H54 (cell line): Measurements from ENCODE around the gene PTTG1IP.
A peak's percentile ranks its signal among the peaks of the same experiment; 100 is the strongest.

Experiments
- DNase-seq: peaks from one replicate; pipeline ENCODE4 v3.0.0; 2011; ENCODE audit warnings: low spot score, mixed read lengths; ENCODE audit not compliant: insufficient read length
- FAIRE-seq: peaks from 3 replicates; lab custom pipeline; 2011; peaks lifted over from hg19 to GRCh38; lab: Jason Lieb, UNC
- POLR2A ChIP-seq: IDR thresholded peaks from 2 replicates; pipeline ENCODE4 v1.6.1; 2011; ENCODE audit warnings: low read depth, mild to moderate bottlenecking, low read length

PTTG1IP gene

GRCh38 chr21:44912158-44912473 lies 38.6 kb upstream of the PTTG1IP start:
- DNase-seq = no peak
- no peak for FAIRE-seq
- TF ChIP-seq POLR2A = no peak

- no peak for TF ChIP-seq POLR2A
- FAIRE-seq (no peak), DNase-seq (peak; percentile 76)
Observed at GRCh38 chr21:44911384-44912157, 38.1 kb upstream of the PTTG1IP start.

GRCh38 chr21:44911068-44911383 lies 37.5 kb upstream of the PTTG1IP start:
- FAIRE-seq (no peak), DNase-seq (no peak)
- TF ChIP-seq POLR2A = no peak

DNA sequence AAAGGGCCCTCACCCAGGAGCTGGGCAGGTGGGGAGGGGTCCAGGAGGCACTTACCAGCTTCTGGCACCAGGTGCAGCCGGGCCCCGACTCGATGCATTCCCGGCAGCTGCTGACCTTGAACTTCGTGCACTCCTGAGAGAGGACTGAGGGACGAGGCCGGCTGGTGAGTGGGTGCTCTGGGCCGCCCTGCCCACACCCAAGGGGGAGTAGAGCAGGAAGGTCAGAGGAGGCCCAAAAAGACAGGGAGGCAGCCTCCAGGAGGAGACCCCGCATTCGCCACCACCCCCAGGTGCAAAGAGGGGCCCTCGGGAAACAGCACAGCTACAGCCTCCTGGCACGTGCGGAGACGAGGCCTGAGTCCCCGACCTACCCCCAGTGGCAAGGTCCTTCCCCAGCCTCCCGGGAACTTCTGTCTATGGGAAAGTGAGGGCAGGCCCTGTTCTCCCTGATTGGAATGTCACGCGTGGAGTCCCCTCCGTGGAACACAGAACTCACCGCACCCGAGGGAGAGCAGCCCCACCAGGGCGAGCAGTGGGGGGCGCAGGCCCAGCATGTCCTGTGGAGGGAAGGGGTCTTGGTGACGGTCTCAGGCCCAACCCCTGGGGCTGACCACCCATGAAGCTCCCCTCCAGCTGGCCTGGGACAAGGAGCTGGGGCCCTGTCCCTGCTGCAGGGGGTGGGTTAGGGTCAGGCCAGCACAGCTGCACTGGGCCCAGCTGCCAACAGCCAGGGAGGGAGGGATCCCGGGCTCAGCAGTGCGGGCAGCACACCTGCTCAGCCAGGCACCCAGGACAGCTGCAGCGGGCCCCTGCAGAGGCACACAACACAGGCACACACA lies 37.0 kb upstream of the PTTG1IP start:
- FAIRE-seq (no peak), DNase-seq (no peak)
- no peak for TF ChIP-seq POLR2A

DNA sequence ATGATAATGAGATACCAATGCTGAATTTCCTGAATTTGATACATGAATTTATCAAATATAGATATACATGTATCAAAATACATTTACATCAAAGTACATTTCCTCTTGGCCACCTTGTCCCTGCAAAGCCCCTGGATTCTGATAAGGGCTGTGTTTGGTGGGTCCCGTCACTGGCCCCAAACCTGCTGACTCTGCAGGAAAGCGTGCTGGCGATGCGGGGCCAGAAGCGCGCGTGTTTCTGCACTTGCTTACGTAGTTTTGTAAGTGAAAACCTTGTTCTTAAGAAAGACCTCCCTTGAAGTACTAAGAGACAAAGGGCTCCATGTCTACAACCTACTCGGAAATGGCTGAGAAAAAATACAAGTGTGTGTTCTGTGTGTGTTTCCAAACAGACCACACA lies 36.2 kb upstream of the PTTG1IP start:
- DNase-seq (no peak), FAIRE-seq (no peak)
- no peak for TF ChIP-seq POLR2A

DNA sequence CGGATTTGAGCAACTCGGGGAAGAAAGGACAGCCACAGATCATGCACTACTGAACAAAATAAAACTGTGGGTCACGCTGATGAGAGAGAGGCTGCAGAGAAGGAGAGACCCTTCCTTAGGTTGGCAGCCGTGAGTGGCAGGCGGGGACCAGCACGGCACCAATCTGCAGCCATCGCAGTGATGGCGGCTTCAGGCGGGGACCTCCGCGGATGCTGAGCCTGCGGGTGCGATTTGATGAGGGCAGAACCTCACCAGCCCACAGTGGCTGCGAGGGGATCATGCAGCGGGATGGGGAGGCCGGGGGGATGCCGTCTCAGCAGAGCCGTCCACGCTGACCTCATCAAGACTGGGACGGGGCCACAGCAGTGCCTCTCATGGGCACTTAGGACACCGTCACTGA lies 35.4 kb upstream of the PTTG1IP start:
- DNase-seq (no peak), FAIRE-seq (no peak)
- TF ChIP-seq POLR2A = no peak

DNA sequence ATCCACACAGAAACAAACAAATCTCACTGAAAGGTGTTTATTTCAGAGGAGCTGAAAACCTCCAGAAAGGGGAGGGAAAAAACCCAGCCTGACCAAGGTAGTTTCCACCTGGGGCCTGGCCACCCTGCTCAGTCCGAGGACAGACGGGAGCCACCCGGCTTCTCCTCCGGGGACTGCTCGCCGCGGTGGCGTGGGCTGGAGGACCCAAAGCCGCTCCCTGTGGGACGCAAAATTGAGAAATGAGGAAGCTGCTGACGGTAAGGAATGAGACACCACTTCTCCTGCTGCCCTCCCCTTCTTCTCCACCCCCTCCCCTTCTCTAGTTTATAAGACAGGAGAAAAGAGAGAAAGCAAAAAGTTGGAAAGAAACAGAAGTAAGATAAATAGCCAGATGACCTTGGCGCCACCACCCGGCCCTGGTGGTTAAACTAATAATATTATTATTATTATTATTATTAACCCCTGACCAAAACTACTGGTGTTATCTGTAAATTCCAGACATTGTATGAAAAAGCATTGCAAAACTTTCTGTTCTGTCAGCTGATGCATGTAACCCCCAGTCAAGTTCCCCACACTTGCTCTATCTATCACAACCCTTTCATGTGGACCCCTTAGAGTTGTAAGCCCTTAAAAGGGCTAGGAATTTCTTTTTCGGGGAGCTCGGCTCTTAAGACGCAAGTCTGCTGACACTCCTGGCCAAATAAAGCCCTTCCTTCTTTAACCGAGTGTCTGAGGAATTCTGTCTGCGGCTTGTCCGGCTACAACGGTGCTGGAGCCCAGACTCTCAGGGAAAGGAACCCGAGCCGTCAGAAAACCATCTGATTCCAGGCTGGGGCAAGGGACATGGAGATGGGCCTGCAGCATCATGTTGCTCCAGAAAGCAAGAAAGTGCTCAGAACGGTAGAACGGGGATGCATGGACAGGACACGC lies 34.7 kb upstream of the PTTG1IP start:
- no peak for TF ChIP-seq POLR2A
- no peak for FAIRE-seq
- no peak for DNase-seq

DNA sequence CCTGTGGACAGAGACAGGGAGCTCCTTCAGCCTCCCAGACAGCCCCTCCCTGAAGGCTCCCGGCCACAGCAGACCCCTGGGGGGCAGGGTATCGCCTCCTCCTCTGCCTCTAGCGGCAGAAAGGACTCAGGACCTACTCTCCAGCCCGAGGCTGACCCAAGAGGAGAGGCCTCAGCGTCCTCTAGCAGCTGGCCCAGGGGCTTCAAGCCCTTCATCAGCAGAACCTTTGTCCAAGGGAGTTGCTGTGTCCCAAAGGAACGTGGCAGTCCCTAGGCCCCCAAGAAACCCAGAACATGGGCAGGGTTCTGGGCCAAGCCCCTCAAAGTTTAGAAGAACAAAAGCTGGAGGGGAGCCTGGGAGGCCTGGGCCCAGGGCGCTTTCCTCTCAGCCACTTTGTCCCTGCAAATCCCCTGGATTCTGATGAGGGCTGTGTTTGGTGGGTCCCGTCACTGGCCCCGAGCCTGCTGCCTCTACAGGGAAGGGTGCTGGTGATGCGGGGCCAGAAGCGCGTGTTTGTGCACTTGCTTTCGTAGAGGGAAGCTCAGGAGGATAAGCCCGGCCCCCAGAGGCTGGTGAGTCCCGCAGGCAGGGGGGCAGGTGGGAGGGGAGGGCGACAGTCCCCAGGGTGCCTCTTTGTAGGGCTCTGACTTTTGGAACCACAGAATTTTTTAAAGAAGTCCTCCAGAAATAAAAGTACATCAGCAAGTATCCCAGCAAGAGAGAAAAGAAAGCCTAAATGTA lies 33.9 kb upstream of the PTTG1IP start:
- FAIRE-seq (no peak), DNase-seq (no peak)
- no peak for TF ChIP-seq POLR2A

- DNase-seq (no peak), FAIRE-seq (no peak)
- no peak for TF ChIP-seq POLR2A
Observed at GRCh38 chr21:44905728-44906090, 32.2 kb upstream of the PTTG1IP start.

DNA sequence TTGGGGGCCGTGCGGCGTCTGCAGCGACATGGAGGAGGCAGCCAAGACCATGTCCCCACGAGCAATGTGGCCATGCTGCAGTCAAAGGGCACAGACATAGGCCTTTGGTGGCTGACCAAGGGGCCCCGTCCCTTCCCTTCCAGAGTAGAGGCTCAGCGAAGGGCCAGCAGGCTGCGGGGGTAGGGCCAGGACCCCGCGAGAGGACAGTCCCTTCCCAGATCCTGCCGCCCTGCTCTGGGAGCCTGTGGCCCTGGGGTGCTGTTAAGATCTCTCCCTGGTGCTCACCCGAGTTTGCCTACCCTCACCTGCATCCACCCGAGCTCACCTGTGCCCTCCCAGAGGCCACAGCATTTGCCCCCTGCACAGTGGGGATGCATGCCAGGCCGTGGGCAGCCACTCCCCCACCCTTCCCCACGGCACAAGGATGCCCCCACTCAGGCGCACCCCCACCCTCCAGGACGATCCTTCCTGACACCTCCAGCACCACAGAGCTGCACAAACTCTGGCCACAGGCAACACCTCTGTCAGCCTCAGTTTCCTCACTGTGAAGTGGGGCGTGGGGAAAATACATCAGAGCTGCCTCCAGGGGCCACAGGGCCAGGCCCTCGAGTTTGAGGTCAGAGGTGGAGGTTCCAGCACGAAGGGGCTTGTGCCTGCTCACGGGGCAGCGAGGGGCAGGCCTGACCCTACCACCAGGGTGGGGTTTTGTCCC lies 31.7 kb upstream of the PTTG1IP start:
- FAIRE-seq (no peak), DNase-seq (no peak)
- TF ChIP-seq POLR2A = no peak

DNA sequence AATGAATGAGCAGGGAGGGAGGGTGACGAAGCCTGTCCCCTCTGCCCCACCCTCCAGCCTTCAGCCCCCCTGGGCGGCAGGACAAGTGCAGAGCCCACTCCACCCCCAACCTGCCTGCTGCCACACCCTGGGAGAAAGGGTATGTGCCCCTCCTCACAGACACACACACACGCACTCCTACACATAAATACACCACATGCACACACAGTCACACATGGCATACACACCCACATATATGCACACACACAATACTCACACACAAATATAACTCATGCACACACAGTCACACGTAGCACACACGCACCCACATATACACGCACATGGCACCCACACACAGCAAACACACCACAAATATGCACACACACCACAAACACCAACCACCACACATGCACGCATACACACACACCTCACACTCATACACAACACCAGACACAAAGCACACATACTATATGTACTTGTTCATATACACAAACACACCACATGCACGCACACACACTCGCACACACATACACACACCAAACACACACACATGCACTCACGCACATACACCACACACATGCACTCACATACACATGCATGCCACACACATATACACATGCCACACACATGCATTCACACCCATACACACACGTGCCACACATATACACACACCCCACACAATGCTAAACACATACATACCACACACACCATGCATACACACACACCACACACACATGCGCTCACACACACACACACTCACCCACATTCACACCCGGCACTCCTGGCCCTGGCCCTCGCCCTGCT lies 30.8 kb upstream of the PTTG1IP start:
- no peak for DNase-seq
- FAIRE-seq = no peak
- no peak for TF ChIP-seq POLR2A

DNA sequence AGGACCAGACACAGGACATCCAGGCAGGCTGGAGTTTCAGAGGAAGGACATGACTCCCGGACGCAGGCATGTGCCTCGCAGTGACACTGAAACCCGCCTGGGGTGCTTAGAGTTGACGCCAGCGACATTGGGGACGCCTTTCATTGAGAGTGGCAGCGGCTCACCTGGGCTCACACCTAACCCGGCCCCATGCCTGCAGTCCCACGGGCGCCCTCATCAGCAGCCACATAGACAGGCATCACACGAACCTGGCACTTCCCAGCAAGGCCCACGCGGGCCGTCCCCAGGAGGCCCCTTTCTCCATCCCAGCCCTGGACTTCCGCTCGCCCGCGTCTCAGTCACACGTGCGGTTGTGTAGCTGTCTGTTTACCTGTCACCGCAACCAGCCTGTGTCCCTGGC lies 30.2 kb upstream of the PTTG1IP start:
- no peak for TF ChIP-seq POLR2A
- FAIRE-seq = no peak
- DNase-seq = no peak
